ENCODE data around the gene AIG1.

GRCh38 chr6:143103916-143104315 lies 43.2 kb downstream of the AIG1 start:
- TF ChIP-seq, protein P1, sequence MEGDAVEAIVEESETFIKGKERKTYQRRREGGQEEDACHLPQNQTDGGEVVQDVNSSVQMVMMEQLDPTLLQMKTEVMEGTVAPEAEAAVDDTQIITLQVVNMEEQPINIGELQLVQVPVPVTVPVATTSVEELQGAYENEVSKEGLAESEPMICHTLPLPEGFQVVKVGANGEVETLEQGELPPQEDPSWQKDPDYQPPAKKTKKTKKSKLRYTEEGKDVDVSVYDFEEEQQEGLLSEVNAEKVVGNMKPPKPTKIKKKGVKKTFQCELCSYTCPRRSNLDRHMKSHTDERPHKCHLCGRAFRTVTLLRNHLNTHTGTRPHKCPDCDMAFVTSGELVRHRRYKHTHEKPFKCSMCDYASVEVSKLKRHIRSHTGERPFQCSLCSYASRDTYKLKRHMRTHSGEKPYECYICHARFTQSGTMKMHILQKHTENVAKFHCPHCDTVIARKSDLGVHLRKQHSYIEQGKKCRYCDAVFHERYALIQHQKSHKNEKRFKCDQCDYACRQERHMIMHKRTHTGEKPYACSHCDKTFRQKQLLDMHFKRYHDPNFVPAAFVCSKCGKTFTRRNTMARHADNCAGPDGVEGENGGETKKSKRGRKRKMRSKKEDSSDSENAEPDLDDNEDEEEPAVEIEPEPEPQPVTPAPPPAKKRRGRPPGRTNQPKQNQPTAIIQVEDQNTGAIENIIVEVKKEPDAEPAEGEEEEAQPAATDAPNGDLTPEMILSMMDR (IDR thresholded peaks at IDR 0.05; ENCODE audit: insufficient read depth, low read depth, low read length), result no peak
- no peak for TF ChIP-seq EZH2 (IDR thresholded peaks at IDR 0.05; ENCODE audit: insufficient read depth, low read length)
